Heart left ventricle (tissue), 16 donors: Measurements from ENCODE around the gene PRRT1B. TPM values are rescaled to one million over a fixed set of nuclear protein-coding genes. Genes with fewer than 3 reads are reported as not detected.

ENCODE experiments used
- ATAC-seq, 4 donors: fragments of 200-7000 bp; cut with Tn5 transposase; one replicate each; pipeline ENCODE4 v1.9.1; 2020 to 2022; ENCODE audit warnings: moderate library complexity in 4 of 4, mild to moderate bottlenecking in 3 of 4, moderate number of reproducible peaks in 1 of 4
- DNase-seq, 5 donors: peaks; one replicate each; pipeline ENCODE4 v3.0.0-alpha.2; 2020
- H3K27ac ChIP-seq, 12 donors: fragments of 200-600 bp; sonication (generic) in 4 of 12; one replicate each; pipeline versions ENCODE4 v1.5.0 to v1.8.0; 2016 to 2022; ENCODE audit warnings: mild to moderate bottlenecking in 2 of 12
- H3K27me3 ChIP-seq, 9 donors: fragments of 200-600 bp; sonication (generic) in 2 of 9; one replicate each; pipeline versions ENCODE4 v1.5.1 to v1.8.0; 2016 to 2022; ENCODE audit warnings: mild to moderate bottlenecking in 3 of 9
- H3K36me3 ChIP-seq, 9 donors: fragments of 200-600 bp; sonication (generic) in 2 of 9; one replicate each; pipeline versions ENCODE4 v1.5.0 to v1.8.0; 2018 to 2022; ENCODE audit warnings: mild to moderate bottlenecking in 2 of 9
- H3K4me1 ChIP-seq, 12 donors: fragments of 200-600 bp; sonication (generic) in 4 of 12; one replicate each; pipeline versions ENCODE4 v1.5.0 to v1.8.0; 2016 to 2022; ENCODE audit warnings: mild to moderate bottlenecking in 3 of 12
- H3K4me3 ChIP-seq, 12 donors: fragments of 200-600 bp; sonication (generic) in 4 of 12; one replicate each; pipeline versions ENCODE4 v1.5.0 to v1.8.0; 2017 to 2022; ENCODE audit warnings: mild to moderate bottlenecking in 9 of 12, moderate library complexity in 4 of 12
- H3K9me3 ChIP-seq, 12 donors: fragments of 200-600 bp; sonication (generic) in 4 of 12; one replicate each; pipeline versions ENCODE4 v1.5.0 to v1.8.0; 2016 to 2022; ENCODE audit warnings: mild to moderate bottlenecking in 1 of 12
- CTCF ChIP-seq, 12 donors: fragments of 200-600 bp; sonication (generic) in 4 of 12; IDR thresholded peaks; one replicate each; pipeline versions ENCODE4 v1.5.0 to v1.8.0; 2018 to 2022; ENCODE audit warnings: antibody characterized with exemption in 12 of 12, mild to moderate bottlenecking in 5 of 12
- POLR2A ChIP-seq, 2 donors: fragments of 450-650 bp; IDR thresholded peaks; one replicate each; pipeline ENCODE4 v1.6.1; 2017; ENCODE audit warnings: antibody characterized with exemption in 2 of 2, mild to moderate bottlenecking in 2 of 2, moderate library complexity in 2 of 2
- WGBS, 4 donors: extraction: QIAGEN DNeasy Blood & Tissue Kit in 2 of 4; methylation state at CpG; one replicate each; pipeline versions ENCODE4 v1.1.5 to v1.1.7; 2013 to 2018; 5-methylcytosine and 5-hydroxymethylcytosine counted together
- intact Hi-C, 10 donors: fragments of 100-400 bp; cut with DNase I; formaldehyde crosslinking; loops; one replicate each; pipeline versions ENCODE4 v1.11.1 to v1.14.2; 2022
- polyA plus RNA-seq, 2 donors: library from polyadenylated mRNA; stranded (reverse); fragments of 200-250 nt; gene quantifications; one replicate each; pipeline ENCODE4 v1.2.3, GENCODE V29; 2013
- total RNA-seq, 9 donors: library from RNA; depleted of rRNA in 2 of 9; stranded (reverse); fragments of >200 nt in 2 of 9; fragmentation: NEBNext Ultra II Directional in 3 of 9; extraction: Animal tissue kit (Norgen Biotek cat#: 25700) in 3 of 9; gene quantifications; one replicate each; pipeline versions ENCODE4 v1.1.0 to v1.2.4, GENCODE V29; 2016 to 2023
- donor health status: ischemic (EF 13 %, LVEDD 7.1; RV severe dilation, severe dysfunction).
- donor health status: healthy with polysubstance abuse.
- donor health status: DM: no; HTN: yes; CAD: no.
- donor health status: DM: no; HTN: no; CAD: no.
- donor health status: ischemic (EF 25% LVEDD 6.9; RV normal size, moderate dysfunction).
- donor health status: ischemic (EF 25% LVEDD 5.7; RV mildly dilated, moderate dysfunction).
- donor health status: healthy.
- donor health status: DM: yes; HTN: yes; CAD: no.
- donor health status: ischemic (EF 35%, LVEDD 5.7; RV mildly dilated, moderate dysfunction).
- donor health status: nonischemic (EF 11% LVEDD 7.7; RV severe dilation, severe dysfunction).
- donor health status: DM: yes; HTN: yes; CAD: no.
- donor health status: PGD.
- donor health status: ischemic (EF 29% LVEDD 5.4; RV normal size, mild dysfunction).
- donor health status: nonischemic (EF 23%, LVEDD 6.1; RV moderate dilation, normal function).

Gene PRRT1B
- total and polyA plus RNA-seq, 11 donors = not detected

GRCh38 chr9:131528886-131529505 is 16.3 kb upstream of the PRRT1B start:
- Histone ChIP-seq H3K36me3 (peaks cover 0 to 61% (median 54%) of the 10 kb centered on the region in 9 donors), H3K27ac (no peak overlapping the region), H3K9me3 (no peaks in the 10 kb centered on the region), H3K27me3 (no peaks in the 10 kb centered on the region), H3K4me3 (peak overlapping the region in 1 of 12 donors; percentile 96), H3K4me1 (peaks cover 3 to 19% (median 11%) of the 10 kb centered on the region in 12 donors)
- TF ChIP-seq POLR2A (IDR thresholded peaks at IDR 0.05) = no peak
- TF ChIP-seq CTCF (IDR thresholded peaks at IDR 0.05) = no peak
- 96 to 97% (median 96%) methylated on average over 34 to 35 of the region's 35 CpGs for WGBS, 4 donors
- DNase-seq (no peak), ATAC-seq (no peak)
- intact Hi-C loops = loop anchor here in 2 of 10 donors (10.0 kb wide), 1 partner anchor 216 kb away; the partner anchor contains the start of gene RAPGEF1 (in 2 of the 2)

GRCh38 chr9:131529597-131530545 is 15.5 kb upstream of the PRRT1B start:
- Histone ChIP-seq H3K4me1 (peaks cover 3 to 20% (median 11%) of the 10 kb centered on the region in 12 donors), H3K27ac (peak overlapping the region in 9 of 12 donors; percentile 77 to 96 (median 87)), H3K36me3 (peaks cover 0 to 52% (median 45%) of the 10 kb centered on the region in 9 donors), H3K9me3 (no peaks in the 10 kb centered on the region), H3K4me3 (peak overlapping the region; percentile 71 to 100 (median 96)), H3K27me3 (no peaks in the 10 kb centered on the region)
- no peak for ATAC-seq
- DNase-seq = no peak
- WGBS, 4 donors = 56 to 74% (median 66%) methylated on average over 8 to 24 of the region's 24 CpGs
- no peak for TF ChIP-seq POLR2A (IDR thresholded peaks at IDR 0.05)
- no peak for TF ChIP-seq CTCF (IDR thresholded peaks at IDR 0.05)
- intact Hi-C loops = loop anchor here in 3 of 10 donors (10.0 kb wide), 1 partner anchor 215 kb away; the partner anchor contains the start of gene RAPGEF1 (in 3 of the 3)

GRCh38 chr9:131530546-131530919 is 14.8 kb upstream of the PRRT1B start:
- DNase-seq (peak in 3 of 5 donors; percentile 38 to 47 (median 43)), ATAC-seq (peak in 2 of 4 donors; percentile 6 to 9)
- H3K9me3 ChIP-seq = no peaks in the 10 kb centered on the region
- H3K4me3 ChIP-seq = peak overlapping the region; percentile 71 to 100 (median 96)
- 0 to 4% (median 2%) methylated on average over 10 to 29 of the region's 29 CpGs for WGBS, 4 donors
- peak in 4 of 12 donors; percentile 8 to 43 (median 14) for TF ChIP-seq CTCF (IDR thresholded peaks at IDR 0.05)
- TF ChIP-seq POLR2A (IDR thresholded peaks at IDR 0.05) = no peak
- H3K4me1 ChIP-seq = peaks cover 3 to 20% (median 11%) of the 10 kb centered on the region in 12 donors
- H3K27me3 ChIP-seq = no peaks in the 10 kb centered on the region
- H3K36me3 ChIP-seq = peaks cover 0 to 46% (median 39%) of the 10 kb centered on the region in 9 donors
- intact Hi-C loops = loop anchor here in 1 of 10 donors (10.0 kb wide), 1 partner anchor 214 kb away; the partner anchor contains the start of gene RAPGEF1
- H3K27ac ChIP-seq = peak overlapping the region in 11 of 12 donors; percentile 77 to 96 (median 87)
